Measurements from ENCODE around the gene COPZ1.

DNA sequence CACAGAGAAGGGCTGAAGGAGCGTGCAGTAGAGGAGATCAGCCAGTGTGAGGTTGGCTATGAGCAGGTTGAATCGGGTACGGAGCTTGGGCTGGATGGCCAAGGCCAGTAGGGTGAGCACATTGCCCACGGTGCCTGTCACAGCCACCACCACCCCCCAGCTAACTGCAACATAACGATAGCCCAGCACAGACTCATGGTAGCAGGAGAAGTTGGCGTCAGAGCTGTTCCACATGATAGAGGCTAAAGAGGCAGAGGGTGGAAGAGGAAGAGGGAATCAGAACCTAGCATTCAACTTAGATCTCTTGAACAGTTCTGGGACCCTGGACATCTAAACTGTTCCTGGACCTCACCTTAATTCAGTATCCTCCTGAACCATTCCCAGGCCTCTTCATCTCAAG, 38.7 kb downstream of the COPZ1 start:
- TF ChIP-seq, protein P1, sequence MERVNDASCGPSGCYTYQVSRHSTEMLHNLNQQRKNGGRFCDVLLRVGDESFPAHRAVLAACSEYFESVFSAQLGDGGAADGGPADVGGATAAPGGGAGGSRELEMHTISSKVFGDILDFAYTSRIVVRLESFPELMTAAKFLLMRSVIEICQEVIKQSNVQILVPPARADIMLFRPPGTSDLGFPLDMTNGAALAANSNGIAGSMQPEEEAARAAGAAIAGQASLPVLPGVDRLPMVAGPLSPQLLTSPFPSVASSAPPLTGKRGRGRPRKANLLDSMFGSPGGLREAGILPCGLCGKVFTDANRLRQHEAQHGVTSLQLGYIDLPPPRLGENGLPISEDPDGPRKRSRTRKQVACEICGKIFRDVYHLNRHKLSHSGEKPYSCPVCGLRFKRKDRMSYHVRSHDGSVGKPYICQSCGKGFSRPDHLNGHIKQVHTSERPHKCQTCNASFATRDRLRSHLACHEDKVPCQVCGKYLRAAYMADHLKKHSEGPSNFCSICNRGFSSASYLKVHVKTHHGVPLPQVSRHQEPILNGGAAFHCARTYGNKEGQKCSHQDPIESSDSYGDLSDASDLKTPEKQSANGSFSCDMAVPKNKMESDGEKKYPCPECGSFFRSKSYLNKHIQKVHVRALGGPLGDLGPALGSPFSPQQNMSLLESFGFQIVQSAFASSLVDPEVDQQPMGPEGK (CRISPR knock-in tag; IDR thresholded peaks at IDR 0.05; ENCODE audit: borderline replicate concordance) = no peak
- TF ChIP-seq ARNTL (CRISPR knock-in tag; IDR thresholded peaks at IDR 0.05; ENCODE audit: borderline replicate concordance, low read depth) = no peak
- TF ChIP-seq ISL1 (CRISPR knock-in tag; IDR thresholded peaks at IDR 0.05) = no peak
- no peak for TF ChIP-seq TCF4 (CRISPR knock-in tag; IDR thresholded peaks at IDR 0.05; ENCODE audit: borderline replicate concordance)

Measured in SK-N-SH treated with all-trans-retinoic acid at 6 μM for 48 hours (cell line).